ENCODE data around the gene TERT.

DNA sequence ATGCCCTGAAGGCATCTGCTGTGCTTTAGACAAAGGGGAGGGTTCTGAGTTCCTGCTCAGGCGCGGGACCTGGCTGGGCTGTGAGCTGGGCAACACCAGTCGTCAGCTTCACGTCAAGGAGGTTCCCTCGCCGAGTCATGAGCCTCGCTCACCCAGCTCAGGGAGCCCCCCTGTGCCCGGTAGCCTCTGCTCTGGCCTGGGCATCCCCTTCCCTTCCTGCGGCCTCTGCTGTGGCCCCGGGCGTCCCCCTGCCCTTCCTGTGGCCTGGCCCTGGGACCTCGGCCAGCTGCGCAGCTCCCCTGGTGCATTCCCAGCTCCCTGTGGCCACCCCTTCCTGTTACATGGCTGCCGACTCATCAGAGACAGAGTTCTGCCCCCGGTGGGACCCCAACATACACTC is 29.8 kb downstream of the TERT start:
- TF ChIP-seq YY1 (tag by site-specific recombination; IDR thresholded peaks at IDR 0.05) = no peak
- TF ChIP-seq CTCF (tag by site-specific recombination; IDR thresholded peaks at IDR 0.05) = no peak
- no peak for TF ChIP-seq HOXC10 (CRISPR knock-in tag; IDR thresholded peaks at IDR 0.05)
